CD4-positive, alpha-beta T cell (primary cell): ENCODE results near the gene DAPK1. TPM values are rescaled to one million over a fixed set of nuclear protein-coding genes. Genes with fewer than 3 reads are reported as not detected.

Source experiments
- ATAC-seq: fragments of 200-7000 bp; cut with Tn5 transposase; one replicate; pipeline ENCODE4 v1.10.0; 2022; ENCODE audit warnings: mild to moderate bottlenecking; ENCODE audit not compliant: poor library complexity
- CTCF ChIA-PET: fragments of 350-600 bp; sonication (Branson Sonifier 250); formaldehyde crosslinking; loops from one replicate; lab custom pipeline; 2021; ENCODE audit warnings: antibody characterized with exemption, inconsistent platforms; lab: Charles Lee
- POLR2A ChIA-PET: fragments of 350-600 bp; sonication (Branson Sonifier 250); formaldehyde crosslinking; loops from one replicate; lab custom pipeline; 2021; ENCODE audit warnings: antibody characterized with exemption, inconsistent platforms; lab: Charles Lee
- DNase-seq, 14 experiments: peaks; one replicate each; pipeline ENCODE4 v3.0.0-alpha.2; 2013 to 2020; ENCODE audit warnings: mixed read lengths in 2 of 14
- H3K27ac ChIP-seq, 2 donors: one replicate each; pipeline versions ENCODE4 v1.5.1 to v1.7.0; 2013; ENCODE audit warnings: low read length in 2 of 2, low read depth in 1 of 2, mild to moderate bottlenecking in 1 of 2
- H3K27me3 ChIP-seq, 2 experiments: 1 replicate in 1 of 2; 2 replicates in 1 of 2; pipeline versions ENCODE4 v1.6.1 to v1.7.0; 2013; ENCODE audit warnings: low read length in 2 of 2, control low read depth in 1 of 2, mild to moderate bottlenecking in 1 of 2, moderate library complexity in 1 of 2; ENCODE audit not compliant: insufficient read depth in 2 of 2, control insufficient read depth in 1 of 2
- H3K36me3 ChIP-seq: one replicate; pipeline ENCODE4 v1.6.1; 2013; ENCODE audit warnings: low read length, control low read depth; ENCODE audit not compliant: insufficient read depth
- H3K4me1 ChIP-seq: one replicate; pipeline ENCODE4 v1.6.1; 2013; ENCODE audit warnings: low read length, control low read depth; ENCODE audit not compliant: insufficient read depth
- H3K4me3 ChIP-seq: one replicate; pipeline ENCODE4 v1.5.1; 2013; ENCODE audit warnings: mild to moderate bottlenecking, low read length, moderate library complexity
- H3K9me3 ChIP-seq, 2 experiments: 1 replicate in 1 of 2; 2 replicates in 1 of 2; pipeline versions ENCODE4 v1.6.1 to v1.7.0; 2013; ENCODE audit warnings: low read length in 2 of 2, mild to moderate bottlenecking in 2 of 2, control low read depth in 1 of 2, moderate library complexity in 1 of 2; ENCODE audit not compliant: control insufficient read depth in 1 of 2, insufficient read depth in 1 of 2
- H3K27ac Mint-ChIP-seq: one replicate; pipeline ENCODE4 v1.8.0; 2020; ENCODE audit warnings: mixed read lengths
- H3K27me3 Mint-ChIP-seq: one replicate; pipeline ENCODE4 v1.8.0; 2021; ENCODE audit warnings: mixed read lengths
- H3K36me3 Mint-ChIP-seq: one replicate; pipeline ENCODE4 v1.8.0; 2021; ENCODE audit warnings: low read depth, mixed read lengths
- H3K4me1 Mint-ChIP-seq: one replicate; pipeline ENCODE4 v1.8.0; 2021; ENCODE audit warnings: low read depth, mixed read lengths
- H3K4me3 Mint-ChIP-seq: one replicate; pipeline ENCODE4 v1.8.0; 2020; ENCODE audit warnings: mild to moderate bottlenecking, mixed read lengths
- H3K9me3 Mint-ChIP-seq: one replicate; pipeline ENCODE4 v1.8.0; 2020; ENCODE audit warnings: mixed read lengths
- intact Hi-C, 2 experiments: fragments of 100-400 bp; cut with DNase I in 1 of 2; cut with micrococcal nuclease in 1 of 2; formaldehyde crosslinking; loops; one replicate each; pipeline versions ENCODE4 v1.15.1 to v1.9.0; 2023 to 2025; cut with DNase I, micrococcal nuclease
- total RNA-seq, 174 experiments: library from RNA in 2 of 174; stranded (reverse) in 2 of 174; gene quantifications; one replicate each; pipeline ENCODE4 v1.2.3 and lab custom pipeline; 2021 to 2026
- TF ChIP-seq, protein P1 (sequence below): fragments of 200-600 bp; IDR thresholded peaks from one replicate; pipeline ENCODE4 v1.8.0; 2022; ENCODE audit warnings: antibody characterized with exemption, mild to moderate bottlenecking

The DAPK1 gene
- total RNA-seq, 2 experiments from 2014 or later = 2.7 TPM

- Histone ChIP-seq H3K27me3 (no peaks in the 10 kb centered on the region), H3K36me3 (no peaks in the 10 kb centered on the region), H3K27ac (no peak overlapping the region), H3K4me1 (peaks cover 5% of the 10 kb centered on the region), H3K9me3 (peaks cover 0 to 6% of the 10 kb centered on the region in 2 experiments), H3K4me3 (no peak overlapping the region)
- Mint-ChIP-seq H3K4me3 (no peak overlapping the region), H3K27ac (no peak overlapping the region), H3K4me1 (no peaks in the 10 kb centered on the region), H3K36me3 (no peaks in the 10 kb centered on the region), H3K27me3 (peaks cover 3% of the 10 kb centered on the region), H3K9me3 (no peaks in the 10 kb centered on the region)
- CTCF ChIA-PET = no interaction called here
- TF ChIP-seq, protein P1, sequence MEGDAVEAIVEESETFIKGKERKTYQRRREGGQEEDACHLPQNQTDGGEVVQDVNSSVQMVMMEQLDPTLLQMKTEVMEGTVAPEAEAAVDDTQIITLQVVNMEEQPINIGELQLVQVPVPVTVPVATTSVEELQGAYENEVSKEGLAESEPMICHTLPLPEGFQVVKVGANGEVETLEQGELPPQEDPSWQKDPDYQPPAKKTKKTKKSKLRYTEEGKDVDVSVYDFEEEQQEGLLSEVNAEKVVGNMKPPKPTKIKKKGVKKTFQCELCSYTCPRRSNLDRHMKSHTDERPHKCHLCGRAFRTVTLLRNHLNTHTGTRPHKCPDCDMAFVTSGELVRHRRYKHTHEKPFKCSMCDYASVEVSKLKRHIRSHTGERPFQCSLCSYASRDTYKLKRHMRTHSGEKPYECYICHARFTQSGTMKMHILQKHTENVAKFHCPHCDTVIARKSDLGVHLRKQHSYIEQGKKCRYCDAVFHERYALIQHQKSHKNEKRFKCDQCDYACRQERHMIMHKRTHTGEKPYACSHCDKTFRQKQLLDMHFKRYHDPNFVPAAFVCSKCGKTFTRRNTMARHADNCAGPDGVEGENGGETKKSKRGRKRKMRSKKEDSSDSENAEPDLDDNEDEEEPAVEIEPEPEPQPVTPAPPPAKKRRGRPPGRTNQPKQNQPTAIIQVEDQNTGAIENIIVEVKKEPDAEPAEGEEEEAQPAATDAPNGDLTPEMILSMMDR = no peak
- no peak for ATAC-seq
- no peak for DNase-seq
- POLR2A ChIA-PET = no interaction called here
- intact Hi-C loops = no loop called here
Observed at GRCh38 chr9:87513161-87513560, 15.5 kb downstream of the DAPK1 start.

DNA sequence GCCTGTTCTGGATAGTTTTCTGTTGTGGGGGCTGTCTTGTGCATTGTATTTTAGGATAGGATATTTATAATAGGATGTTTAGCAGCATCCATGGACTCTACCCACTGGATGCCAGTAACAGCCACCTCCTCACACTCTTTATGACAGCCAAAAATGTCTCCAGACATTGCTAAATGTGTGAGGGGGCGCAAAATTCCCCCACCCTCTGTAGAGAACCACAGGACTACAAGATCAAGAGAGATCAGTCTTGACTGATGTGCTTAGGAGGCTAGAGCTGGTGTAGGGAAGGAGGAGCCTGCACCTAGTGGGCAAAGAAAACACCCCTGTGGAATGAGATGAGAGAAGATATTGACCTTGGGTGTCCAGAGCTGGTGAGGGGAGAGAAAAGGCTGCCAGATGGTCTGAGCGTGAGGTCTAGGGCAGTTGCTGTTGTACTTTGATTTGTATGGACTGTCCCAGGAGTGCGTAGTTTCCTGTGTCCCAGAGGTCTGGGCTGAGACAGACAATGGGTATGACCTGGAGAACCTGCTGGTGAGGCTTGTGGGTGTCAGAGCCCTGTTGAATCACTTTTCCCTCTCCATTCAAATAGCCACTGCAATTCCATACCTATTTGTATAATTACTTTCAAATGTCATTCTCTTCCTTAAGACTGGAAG is 16.3 kb downstream of the DAPK1 start:
- intact Hi-C loops = no loop called here
- DNase-seq (no peak), ATAC-seq (no peak)
- no peak overlapping the region for H3K27ac Mint-ChIP-seq
- Histone ChIP-seq H3K4me1 (peaks cover 5% of the 10 kb centered on the region), H3K9me3 (peaks cover 0 to 6% of the 10 kb centered on the region in 2 experiments), H3K36me3 (no peaks in the 10 kb centered on the region), H3K4me3 (no peak overlapping the region), H3K27me3 (no peaks in the 10 kb centered on the region), H3K27ac (no peak overlapping the region)
- TF ChIP-seq, protein P1 = no peak
- H3K9me3 Mint-ChIP-seq = no peaks in the 10 kb centered on the region
- H3K4me3 Mint-ChIP-seq = no peak overlapping the region
- no peaks in the 10 kb centered on the region for H3K36me3 Mint-ChIP-seq
- POLR2A ChIA-PET = no interaction called here
- CTCF ChIA-PET = no interaction called here
- H3K27me3 Mint-ChIP-seq = peaks cover 3% of the 10 kb centered on the region
- H3K4me1 Mint-ChIP-seq = no peaks in the 10 kb centered on the region

DNA sequence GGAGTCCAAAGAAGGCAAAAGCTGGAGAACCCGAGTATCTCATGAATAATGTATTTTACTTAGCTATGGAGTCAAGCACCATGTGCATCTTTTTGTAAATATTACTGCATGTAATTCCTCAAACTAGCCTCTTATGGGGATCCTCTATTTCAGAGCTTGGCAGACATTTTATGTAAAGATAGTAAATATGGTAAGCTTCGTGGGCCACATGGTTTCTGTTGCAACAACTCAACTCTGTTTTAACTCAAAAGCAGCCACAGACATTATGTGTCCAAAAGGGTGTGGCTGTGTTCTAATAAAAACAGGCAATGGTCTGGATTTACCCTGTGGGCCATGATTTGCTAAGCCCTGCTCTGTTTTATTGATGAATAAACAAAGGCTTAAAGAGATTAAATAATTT is 17.3 kb downstream of the DAPK1 start:
- Mint-ChIP-seq H3K4me1 (peaks cover 2% of the 10 kb centered on the region), H3K36me3 (no peaks in the 10 kb centered on the region), H3K27ac (no peak overlapping the region), H3K27me3 (peaks cover 3% of the 10 kb centered on the region), H3K4me3 (no peak overlapping the region), H3K9me3 (no peaks in the 10 kb centered on the region)
- no peaks in the 10 kb centered on the region for H3K27me3 ChIP-seq
- H3K4me3 ChIP-seq = no peak overlapping the region
- DNase-seq = no peak
- H3K4me1 ChIP-seq = peaks cover 5% of the 10 kb centered on the region
- CTCF ChIA-PET = no interaction called here
- no peaks in the 10 kb centered on the region for H3K36me3 ChIP-seq
- POLR2A ChIA-PET = no interaction called here
- H3K9me3 ChIP-seq = peaks cover 0 to 6% of the 10 kb centered on the region in 2 experiments
- no peak overlapping the region for H3K27ac ChIP-seq
- intact Hi-C loops = no loop called here
- TF ChIP-seq, protein P1 = no peak
- no peak for ATAC-seq
